Measurements from ENCODE around the gene ZNF827.

ZNF827 gene, protein sequence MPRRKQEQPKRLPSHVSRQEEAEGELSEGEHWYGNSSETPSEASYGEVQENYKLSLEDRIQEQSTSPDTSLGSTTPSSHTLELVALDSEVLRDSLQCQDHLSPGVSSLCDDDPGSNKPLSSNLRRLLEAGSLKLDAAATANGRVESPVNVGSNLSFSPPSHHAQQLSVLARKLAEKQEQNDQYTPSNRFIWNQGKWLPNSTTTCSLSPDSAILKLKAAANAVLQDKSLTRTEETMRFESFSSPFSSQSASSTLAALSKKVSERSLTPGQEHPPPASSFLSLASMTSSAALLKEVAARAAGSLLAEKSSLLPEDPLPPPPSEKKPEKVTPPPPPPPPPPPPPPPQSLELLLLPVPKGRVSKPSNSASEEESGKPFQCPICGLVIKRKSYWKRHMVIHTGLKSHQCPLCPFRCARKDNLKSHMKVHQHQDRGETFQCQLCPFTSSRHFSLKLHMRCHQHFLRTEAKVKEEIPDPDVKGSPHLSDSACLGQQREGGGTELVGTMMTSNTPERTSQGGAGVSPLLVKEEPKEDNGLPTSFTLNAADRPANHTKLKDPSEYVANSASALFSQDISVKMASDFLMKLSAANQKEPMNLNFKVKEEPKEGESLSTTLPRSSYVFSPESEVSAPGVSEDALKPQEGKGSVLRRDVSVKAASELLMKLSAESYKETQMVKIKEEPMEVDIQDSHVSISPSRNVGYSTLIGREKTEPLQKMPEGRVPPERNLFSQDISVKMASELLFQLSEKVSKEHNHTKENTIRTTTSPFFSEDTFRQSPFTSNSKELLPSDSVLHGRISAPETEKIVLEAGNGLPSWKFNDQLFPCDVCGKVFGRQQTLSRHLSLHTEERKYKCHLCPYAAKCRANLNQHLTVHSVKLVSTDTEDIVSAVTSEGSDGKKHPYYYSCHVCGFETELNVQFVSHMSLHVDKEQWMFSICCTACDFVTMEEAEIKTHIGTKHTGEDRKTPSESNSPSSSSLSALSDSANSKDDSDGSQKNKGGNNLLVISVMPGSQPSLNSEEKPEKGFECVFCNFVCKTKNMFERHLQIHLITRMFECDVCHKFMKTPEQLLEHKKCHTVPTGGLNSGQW

DNA sequence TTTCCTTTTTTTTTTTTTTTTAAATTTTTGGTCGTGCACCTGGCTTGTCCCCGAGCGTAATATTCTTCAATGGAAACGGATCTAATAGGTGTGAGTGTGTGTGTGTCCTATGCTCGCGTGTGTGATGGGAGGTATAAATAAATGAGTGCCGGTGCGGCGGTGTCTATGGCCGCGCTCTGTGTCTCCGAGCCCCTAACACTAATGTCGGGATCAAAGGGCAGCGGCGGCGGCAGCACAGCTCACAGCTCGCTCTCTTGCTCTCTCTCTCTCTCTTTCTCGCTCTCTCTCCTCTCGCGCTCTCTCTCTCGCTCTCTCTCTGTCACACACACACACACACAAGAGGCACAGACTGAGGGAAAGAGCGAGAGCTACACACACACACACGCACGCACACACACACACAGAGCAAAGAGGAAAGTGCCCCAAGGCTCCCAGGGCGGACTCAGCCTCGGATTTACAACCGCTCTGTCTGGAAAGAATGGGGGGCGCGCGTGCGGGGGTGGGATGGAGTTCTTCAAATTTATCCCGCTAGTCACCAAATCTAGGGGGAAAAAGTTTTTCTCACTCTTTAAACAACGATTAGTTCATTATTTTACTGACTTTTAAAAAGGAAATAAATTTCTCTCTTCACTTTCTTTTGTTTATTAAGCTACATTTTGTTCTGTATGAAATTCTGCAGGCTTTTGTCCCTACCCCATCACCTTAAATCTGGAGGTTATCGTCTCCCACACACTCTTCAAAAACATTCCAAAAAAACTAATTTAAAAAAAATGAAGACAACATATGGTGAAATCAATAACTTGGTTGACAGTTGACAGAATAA lies at the start of gene ZNF827:
TSS of gene ZNF827 (minus strand) at position 206 of the 823 bp plus-strand sequence. CDS start 416 bp downstream, outside the sequence.
- in situ Hi-C loops (cut with MboI; ENCODE audit: low sequenced_read_pairs) = no loop called here
- no peaks in the 10 kb centered on the region for H3K27me3 ChIP-seq (ENCODE audit: low read depth)
- DNase-seq (ENCODE audit: low spot score in 2 of 2) = peak; percentile 66 to 81
- peaks cover 22% of the 10 kb centered on the region for H3K4me1 ChIP-seq
- peak within 1 kb of the TSS; percentile 58 for H3K4me3 ChIP-seq
- no peaks in the 10 kb centered on the region for H3K9me3 ChIP-seq
- H3K36me3 ChIP-seq (replicated peaks) = no peaks in the 10 kb centered on the region

DNA sequence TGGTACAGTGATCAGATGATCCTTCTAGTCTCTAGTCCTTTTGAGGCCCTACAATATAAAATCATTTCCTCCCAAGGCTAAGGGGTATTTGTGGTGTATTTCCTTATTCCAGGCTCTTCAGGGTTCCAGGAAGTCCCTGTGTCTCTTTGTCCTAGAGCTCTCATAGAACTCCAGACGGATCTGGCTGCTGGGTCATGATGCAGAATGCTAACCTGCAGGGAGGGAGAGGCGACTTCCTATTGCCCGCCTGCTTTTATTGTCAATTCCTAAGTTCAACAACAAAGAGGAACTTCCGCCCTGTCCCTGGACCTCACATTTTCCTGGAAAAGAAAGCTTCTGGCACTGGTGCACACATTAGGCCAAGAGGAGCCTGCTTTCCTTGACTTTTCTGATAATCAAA lies 45.9 kb upstream of the ZNF827 start:
- no peaks in the 10 kb centered on the region for H3K36me3 ChIP-seq (replicated peaks)
- no peak for DNase-seq (ENCODE audit: low spot score in 2 of 2)
- H3K27me3 ChIP-seq (ENCODE audit: low read depth) = no peaks in the 10 kb centered on the region
- in situ Hi-C loops (cut with MboI; ENCODE audit: low sequenced_read_pairs) = no loop called here
- no peak overlapping the region for H3K4me3 ChIP-seq
- no peaks in the 10 kb centered on the region for H3K4me1 ChIP-seq
- no peaks in the 10 kb centered on the region for H3K9me3 ChIP-seq

DNA sequence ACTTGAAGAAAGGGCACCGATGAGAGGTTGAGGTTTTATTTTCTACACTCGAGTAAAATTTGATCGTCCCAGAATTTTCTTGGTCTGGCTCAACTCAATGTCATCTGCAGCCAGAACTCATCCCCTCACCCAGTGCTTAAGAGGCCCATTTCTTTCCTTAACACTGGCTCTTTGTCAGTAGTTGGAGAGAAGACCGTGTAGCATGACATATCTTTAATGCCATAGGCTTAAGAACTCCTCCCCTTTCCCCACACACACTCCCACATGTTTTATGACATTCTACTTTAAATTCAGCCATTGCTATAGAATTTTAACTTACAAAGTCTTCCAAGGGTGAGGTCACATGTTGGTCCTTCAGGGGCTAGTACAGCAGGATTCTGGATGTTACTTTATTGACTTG lies 44.2 kb upstream of the ZNF827 start:
- Histone ChIP-seq H3K4me1 (no peaks in the 10 kb centered on the region), H3K9me3 (no peaks in the 10 kb centered on the region), H3K4me3 (no peak overlapping the region), H3K27me3 (ENCODE audit: low read depth) (no peaks in the 10 kb centered on the region), H3K36me3 (replicated peaks) (no peaks in the 10 kb centered on the region)
- in situ Hi-C loops (cut with MboI; ENCODE audit: low sequenced_read_pairs) = no loop called here
- no peak for DNase-seq (ENCODE audit: low spot score in 2 of 2)

DNA sequence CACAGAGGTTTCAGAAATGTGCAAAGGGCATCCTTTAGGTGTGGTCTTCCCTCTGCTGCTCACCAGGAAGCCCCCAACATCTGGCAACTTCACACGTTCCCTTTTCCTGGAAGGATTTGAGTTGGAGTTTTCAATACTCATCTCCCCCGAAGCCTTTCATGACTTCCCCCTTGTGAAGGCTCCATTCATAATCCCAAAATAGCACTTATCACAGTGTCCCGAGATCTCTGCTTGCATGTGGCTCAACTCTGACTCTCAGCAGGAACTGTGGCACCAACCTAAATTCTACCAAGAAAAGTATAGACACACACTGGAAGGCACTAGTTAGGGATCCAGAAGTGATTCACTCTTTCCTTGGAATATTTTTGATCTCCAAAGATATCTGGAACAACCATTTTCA lies 40.5 kb upstream of the ZNF827 start:
- H3K36me3 ChIP-seq (replicated peaks) = no peaks in the 10 kb centered on the region
- no peaks in the 10 kb centered on the region for H3K4me1 ChIP-seq
- no peaks in the 10 kb centered on the region for H3K9me3 ChIP-seq
- DNase-seq (ENCODE audit: low spot score in 2 of 2) = no peak
- H3K4me3 ChIP-seq = no peak overlapping the region
- in situ Hi-C loops (cut with MboI; ENCODE audit: low sequenced_read_pairs) = no loop called here
- H3K27me3 ChIP-seq (ENCODE audit: low read depth) = no peaks in the 10 kb centered on the region

DNA sequence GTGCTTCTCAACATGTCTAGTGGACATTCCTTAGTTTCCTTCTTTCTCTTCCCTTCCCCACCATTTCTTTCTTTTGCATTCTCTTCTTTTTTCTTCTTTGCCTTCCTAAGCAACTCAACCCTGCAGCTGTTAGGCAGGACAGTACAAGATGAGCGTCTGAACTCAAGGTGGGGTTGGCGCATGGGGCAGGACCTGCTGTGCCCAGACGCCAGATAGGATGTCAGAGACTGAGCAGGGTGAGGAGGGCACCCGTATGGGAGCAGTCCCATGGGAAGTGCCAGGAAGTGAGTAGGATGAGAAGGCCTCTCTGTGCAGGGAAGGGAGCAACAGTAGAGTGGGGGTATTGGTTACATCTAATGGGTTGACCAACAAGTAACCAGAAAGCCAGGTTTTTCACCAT lies 38.1 kb upstream of the ZNF827 start:
- in situ Hi-C loops (cut with MboI; ENCODE audit: low sequenced_read_pairs) = no loop called here
- DNase-seq (ENCODE audit: low spot score in 2 of 2) = no peak

DNA sequence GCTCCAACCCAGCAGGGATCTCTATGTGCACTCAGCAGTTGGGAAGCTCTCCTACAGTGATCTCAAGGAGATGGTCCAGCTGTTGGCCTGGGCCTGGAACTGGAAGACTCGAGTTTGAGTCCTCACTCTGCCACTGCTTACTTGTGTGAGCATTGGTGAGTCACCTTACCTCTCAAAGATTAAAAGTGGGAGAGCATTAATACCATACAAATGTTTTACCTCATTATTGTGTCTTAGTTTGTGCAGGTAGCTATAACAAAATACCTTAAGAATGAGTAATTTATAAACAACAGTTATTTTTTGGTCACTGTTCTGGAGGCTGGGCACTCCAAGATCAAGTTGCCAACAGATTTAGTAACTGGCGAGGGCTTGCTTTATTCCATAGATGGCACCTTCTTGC lies 21.4 kb upstream of the ZNF827 start:
- in situ Hi-C loops (cut with MboI; ENCODE audit: low sequenced_read_pairs) = no loop called here

More for the DNA sequence above, 38.1 kb upstream of the ZNF827 start:
- H3K4me1 ChIP-seq = no peaks in the 10 kb centered on the region
- 0 out of 2 replicates have a peak, but pooled peaks cover 3% of the 10 kb centered on the region for H3K27me3 ChIP-seq (ENCODE audit: low read depth)
- H3K36me3 ChIP-seq (replicated peaks) = no peaks in the 10 kb centered on the region
- no peaks in the 10 kb centered on the region for H3K9me3 ChIP-seq
- no peak overlapping the region for H3K4me3 ChIP-seq

DNA sequence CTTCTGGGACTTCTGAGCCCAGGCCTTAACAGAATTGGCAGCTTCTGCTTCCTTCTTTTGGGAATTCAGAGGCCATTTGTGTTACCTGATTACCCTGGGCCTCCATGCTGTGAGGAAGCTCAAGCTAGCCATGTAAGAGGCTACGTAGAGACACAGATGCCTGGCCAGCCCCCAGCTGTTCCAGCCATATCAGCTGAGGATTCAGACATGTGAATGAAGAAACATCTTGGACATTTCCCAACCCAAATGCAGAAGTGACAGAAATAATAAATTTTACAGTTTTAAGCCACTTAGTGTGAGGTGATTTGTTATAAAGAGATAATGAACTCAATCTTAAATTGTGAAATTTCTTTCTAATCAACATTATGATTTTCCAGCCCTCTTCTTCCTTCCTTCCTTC lies 18.7 kb upstream of the ZNF827 start:
- in situ Hi-C loops (cut with MboI; ENCODE audit: low sequenced_read_pairs) = no loop called here
- no peaks in the 10 kb centered on the region for H3K36me3 ChIP-seq (replicated peaks)
- peaks cover 8% of the 10 kb centered on the region for H3K27me3 ChIP-seq (ENCODE audit: low read depth)
- H3K4me3 ChIP-seq = no peak overlapping the region
- H3K4me1 ChIP-seq = no peaks in the 10 kb centered on the region
- no peaks in the 10 kb centered on the region for H3K9me3 ChIP-seq
- no peak for DNase-seq (ENCODE audit: low spot score in 2 of 2)

More for the DNA sequence above, 21.4 kb upstream of the ZNF827 start:
- Histone ChIP-seq H3K27me3 (ENCODE audit: low read depth) (peaks cover 8% of the 10 kb centered on the region), H3K9me3 (no peaks in the 10 kb centered on the region), H3K36me3 (replicated peaks) (no peaks in the 10 kb centered on the region), H3K4me3 (no peak overlapping the region), H3K4me1 (no peaks in the 10 kb centered on the region)
- DNase-seq (ENCODE audit: low spot score in 2 of 2) = no peak

DNA sequence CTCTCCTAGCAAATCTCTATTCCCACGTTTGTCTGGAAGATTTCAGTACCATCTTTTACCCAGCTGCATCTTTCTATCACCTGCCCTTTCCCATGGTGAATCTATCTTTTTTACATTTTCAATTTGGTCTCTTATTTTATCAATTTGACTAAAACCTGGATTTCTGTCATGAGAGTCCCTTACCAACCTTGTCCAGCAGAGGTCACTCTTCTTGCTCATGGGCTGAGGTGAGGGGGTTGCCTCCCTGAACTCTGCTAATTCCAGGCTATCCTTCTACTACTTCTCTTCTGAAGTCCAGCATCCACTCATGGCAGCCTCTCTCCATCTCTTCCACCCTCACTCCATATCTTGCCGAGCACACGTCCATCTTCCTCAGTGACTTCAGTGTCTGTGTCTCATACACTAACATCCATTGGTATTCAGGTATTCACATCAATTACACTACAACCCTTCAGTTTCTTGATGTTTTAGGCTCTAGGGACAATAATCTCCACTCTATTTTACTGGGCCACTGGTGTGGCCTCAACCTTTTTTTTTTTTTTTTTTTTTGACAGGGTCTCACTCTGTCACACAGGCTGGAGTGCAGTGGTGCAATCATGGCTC lies 17.8 kb upstream of the ZNF827 start:
- Histone ChIP-seq H3K27me3 (ENCODE audit: low read depth) (peaks cover 8% of the 10 kb centered on the region), H3K9me3 (no peaks in the 10 kb centered on the region), H3K4me3 (no peak overlapping the region), H3K36me3 (replicated peaks) (no peaks in the 10 kb centered on the region), H3K4me1 (no peaks in the 10 kb centered on the region)
- peak; percentile 54 to 68 for DNase-seq (ENCODE audit: low spot score in 2 of 2)
- in situ Hi-C loops (cut with MboI; ENCODE audit: low sequenced_read_pairs) = no loop called here

DNA sequence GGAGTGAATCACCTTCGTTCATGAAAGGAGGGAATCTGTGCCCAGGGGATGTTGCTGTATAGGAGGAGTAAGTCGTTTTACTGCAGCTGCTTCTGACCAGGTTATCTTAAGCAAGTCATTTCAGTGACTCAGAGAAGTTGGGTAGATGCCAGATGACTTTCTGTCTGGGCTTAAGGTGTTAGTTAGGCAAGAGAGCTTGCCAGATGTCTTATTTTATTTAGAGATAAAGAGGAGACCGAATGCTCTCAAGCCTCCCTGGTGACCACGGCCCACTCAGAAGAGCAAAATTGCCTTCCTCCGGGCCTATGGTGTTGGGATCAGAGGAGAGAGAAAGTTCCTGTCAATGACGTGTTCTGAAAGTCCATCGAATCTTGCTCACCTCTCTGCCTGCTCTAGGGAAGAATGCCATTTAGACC lies 16.3 kb upstream of the ZNF827 start:
- DNase-seq (ENCODE audit: low spot score in 2 of 2) = no peak
- H3K27me3 ChIP-seq (ENCODE audit: low read depth) = peaks cover 12% of the 10 kb centered on the region
- in situ Hi-C loops (cut with MboI; ENCODE audit: low sequenced_read_pairs) = no loop called here
- H3K36me3 ChIP-seq (replicated peaks) = no peaks in the 10 kb centered on the region
- H3K9me3 ChIP-seq = no peaks in the 10 kb centered on the region
- H3K4me1 ChIP-seq = no peaks in the 10 kb centered on the region
- no peak overlapping the region for H3K4me3 ChIP-seq

DNA sequence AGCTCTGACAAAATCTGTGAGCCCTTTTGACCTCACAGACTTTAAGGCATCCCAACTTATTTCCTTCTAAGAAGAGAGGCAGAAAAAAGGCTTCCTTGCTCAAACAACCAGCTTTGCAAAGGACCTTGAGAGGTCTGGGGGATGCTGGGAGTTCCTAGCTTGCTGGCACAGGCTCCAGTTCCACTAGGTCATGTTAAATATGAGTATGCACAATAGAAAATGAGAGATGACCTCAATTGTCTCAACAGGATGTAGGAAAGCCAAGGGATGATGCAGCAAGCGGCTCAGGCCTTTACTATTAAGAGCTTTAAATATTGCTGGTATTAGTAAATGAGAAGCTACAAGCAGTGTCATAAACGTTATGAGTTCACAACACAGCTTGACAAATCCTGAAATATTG lies 13.3 kb upstream of the ZNF827 start:
- DNase-seq (ENCODE audit: low spot score in 2 of 2) = no peak
- in situ Hi-C loops (cut with MboI; ENCODE audit: low sequenced_read_pairs) = no loop called here

DNA sequence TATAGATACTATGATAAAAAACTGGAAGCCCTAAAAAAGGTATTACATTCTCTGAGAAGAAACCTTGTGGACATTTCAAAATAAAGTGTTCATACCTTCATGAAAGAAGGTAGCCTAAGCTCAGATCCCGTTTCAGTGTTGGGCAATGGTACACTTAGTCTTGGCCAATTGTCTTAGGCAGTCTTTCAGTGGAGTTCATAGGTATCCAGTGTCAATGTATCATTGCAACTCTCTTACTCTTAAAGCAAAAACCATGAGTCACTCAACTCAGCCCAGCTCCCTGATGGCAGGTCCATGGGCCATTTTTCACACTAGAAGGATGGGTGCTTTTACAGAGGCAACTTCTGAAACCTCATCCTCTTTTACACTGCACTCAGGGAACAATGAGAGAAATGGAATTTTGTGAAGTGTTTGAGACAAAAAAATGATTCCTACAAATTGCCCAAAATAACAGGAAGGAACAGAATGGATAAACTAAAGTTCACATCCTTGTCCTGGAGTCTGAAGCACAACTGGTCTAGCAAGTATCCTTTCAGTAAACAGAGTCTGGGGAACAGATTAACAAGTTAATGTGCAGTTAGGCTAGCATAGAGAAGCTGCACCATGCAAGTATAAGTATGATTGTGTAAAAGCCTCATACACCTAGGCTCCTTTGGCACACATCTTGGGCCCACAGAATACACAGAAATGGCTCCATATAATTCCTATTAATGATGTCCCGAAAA lies 7.0 kb upstream of the ZNF827 start:
- no peaks in the 10 kb centered on the region for H3K9me3 ChIP-seq
- H3K27me3 ChIP-seq (ENCODE audit: low read depth) = peaks cover 15% of the 10 kb centered on the region
- H3K4me3 ChIP-seq = no peak overlapping the region
- H3K36me3 ChIP-seq (replicated peaks) = no peaks in the 10 kb centered on the region
- in situ Hi-C loops (cut with MboI; ENCODE audit: low sequenced_read_pairs) = no loop called here
- DNase-seq (ENCODE audit: low spot score in 2 of 2) = no peak
- no peaks in the 10 kb centered on the region for H3K4me1 ChIP-seq

More for the DNA sequence above, 13.3 kb upstream of the ZNF827 start:
- Histone ChIP-seq H3K27me3 (ENCODE audit: low read depth) (peaks cover 17% of the 10 kb centered on the region), H3K36me3 (replicated peaks) (no peaks in the 10 kb centered on the region), H3K4me3 (no peak overlapping the region), H3K4me1 (no peaks in the 10 kb centered on the region), H3K9me3 (no peaks in the 10 kb centered on the region)

DNA sequence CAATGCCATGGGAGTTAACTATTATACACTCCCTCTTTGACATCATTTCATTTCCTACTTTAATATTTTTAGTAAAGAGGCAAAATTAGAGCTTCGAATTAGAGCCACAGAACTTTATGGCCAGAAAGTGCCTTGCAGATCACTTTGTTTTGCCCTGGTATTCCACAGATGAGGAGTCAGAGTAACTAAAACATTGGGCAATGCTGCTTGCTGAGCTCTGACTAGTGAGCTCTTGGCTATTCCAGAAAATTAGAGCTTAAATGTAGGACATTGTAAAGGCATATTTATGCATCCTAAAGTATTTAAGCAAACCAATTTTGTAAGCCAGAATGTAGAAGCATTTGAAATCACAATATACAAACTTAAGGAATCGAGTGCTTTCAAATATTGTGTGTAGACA lies 6.3 kb upstream of the ZNF827 start:
- H3K27me3 ChIP-seq (ENCODE audit: low read depth) = peaks cover 10% of the 10 kb centered on the region
- in situ Hi-C loops (cut with MboI; ENCODE audit: low sequenced_read_pairs) = no loop called here
- no peak overlapping the region for H3K4me3 ChIP-seq
- H3K4me1 ChIP-seq = no peaks in the 10 kb centered on the region; the same call in 1 of the 2 replicates
- DNase-seq (ENCODE audit: low spot score in 2 of 2) = no peak
- H3K9me3 ChIP-seq = no peaks in the 10 kb centered on the region
- no peaks in the 10 kb centered on the region for H3K36me3 ChIP-seq (replicated peaks)

Measured in HAP-1 (cell line).